ENCODE data around the gene TMEM131.

Gene TMEM131

DNA sequence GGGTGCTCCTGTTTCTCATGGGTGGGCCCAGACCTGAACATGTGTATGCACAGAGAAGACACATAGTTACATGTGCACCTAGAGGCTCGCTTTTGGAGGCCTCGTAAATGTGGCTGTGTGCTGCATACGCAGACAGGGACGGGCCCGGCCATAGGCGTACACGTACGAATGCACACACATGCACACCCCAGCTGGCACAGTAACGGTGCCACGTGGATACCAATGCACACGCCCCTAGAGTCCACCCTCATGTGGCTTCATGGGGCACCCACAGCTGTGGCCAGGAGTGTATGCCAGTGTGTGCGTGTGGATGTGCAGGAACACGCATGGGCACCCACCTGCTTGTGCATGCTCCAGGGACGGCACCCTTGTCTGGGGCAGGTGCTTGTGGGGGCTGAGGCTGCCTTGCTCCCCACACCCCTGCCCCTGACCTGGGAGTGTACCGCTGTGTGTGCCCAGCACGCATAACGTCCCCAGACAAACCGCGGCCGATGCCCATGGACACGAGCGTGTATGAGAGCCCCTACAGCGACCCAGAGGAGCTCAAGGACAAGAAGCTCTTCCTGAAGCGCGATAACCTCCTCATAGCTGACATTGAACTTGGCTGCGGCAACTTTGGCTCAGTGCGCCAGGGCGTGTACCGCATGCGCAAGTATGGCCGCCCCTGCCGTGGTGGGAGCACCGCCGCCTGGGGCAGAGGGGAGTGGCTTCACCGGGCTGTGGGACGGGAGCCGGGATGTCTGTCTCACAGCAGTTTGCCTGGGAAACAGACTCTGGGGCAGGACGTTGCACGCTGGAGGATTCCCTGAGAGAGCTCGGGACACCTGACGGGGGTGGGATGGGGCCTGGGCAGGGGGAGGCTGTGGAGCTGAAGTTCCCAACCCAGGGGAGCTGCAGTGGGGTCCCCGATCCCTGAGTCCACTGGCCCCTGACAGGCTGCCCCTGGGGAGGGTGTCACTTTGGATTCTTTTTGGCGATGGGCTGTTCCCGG, 261.4 kb downstream of the TMEM131 start:
- DNase-seq, result no peak

DNA sequence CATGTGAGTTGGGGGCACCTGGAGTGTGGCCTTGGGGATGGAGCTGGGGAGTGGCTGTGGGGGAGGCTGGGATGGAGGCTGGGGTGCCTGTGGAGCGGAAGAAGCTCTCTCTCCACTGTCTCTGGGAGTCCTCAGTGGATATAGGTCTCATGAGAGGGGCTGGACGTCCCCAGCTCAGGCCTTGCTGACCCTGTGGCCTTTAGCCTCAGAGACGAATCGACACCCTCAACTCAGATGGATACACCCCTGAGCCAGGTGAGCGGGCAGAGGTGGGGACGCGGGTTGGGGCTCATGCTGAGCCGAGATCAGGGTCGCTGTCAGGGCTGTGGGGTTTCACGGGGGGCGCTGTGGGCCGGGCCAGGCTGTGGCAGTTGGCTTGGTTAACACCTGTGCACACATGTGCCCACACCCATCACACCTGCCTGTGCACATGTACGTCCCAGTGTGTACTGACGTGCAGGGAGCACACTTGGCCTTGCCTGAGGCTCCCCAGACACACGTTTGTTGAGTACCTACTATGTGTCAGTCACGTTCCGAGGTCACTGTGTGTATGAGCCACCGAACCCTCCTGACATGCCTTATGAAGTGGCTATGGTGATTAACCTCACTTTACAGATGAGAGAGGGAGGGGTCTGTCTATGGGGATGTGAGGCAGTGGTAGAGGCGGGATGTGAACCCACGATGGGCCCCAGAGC, 262.3 kb downstream of the TMEM131 start:
- DNase-seq, result no peak

DNA sequence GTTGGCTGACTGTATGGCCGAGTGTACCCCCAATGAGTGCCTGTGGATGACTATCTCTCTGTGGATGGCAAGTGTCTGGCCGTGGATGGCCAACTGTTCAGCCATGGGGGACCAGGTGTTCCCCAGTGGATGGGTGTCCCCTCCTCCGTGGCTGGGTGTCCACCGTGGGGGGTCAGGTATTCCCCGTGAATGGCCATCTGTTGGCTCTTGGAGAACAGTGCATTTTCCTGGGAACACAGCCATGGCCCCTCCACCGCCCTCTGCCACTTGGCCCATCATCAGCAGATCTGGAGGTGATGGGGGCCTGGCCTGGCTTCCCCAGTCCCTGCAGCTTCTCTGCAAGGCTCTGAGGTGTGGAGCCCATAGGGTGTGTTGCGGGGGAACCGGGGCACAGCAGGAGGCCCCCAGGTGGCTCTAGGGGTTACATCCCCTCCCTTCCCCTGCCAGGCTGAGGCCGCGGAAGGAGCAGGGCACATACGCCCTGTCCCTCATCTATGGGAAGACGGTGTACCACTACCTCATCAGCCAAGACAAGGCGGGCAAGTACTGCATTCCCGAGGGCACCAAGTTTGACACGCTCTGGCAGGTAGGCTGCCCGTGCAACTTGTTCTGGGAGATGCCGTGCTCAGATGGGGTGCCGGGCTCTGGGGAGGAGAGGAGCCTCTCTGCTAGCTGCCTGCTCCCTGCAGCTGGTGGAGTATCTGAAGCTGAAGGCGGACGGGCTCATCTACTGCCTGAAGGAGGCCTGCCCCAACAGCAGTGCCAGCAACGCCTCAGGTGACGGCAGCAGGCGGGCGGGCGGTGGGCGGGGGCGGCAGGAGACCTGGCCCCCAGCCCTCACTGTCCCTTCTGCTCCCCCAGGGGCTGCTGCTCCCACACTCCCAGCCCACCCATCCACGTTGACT, 263.1 kb downstream of the TMEM131 start:
- no peak for DNase-seq

DNA sequence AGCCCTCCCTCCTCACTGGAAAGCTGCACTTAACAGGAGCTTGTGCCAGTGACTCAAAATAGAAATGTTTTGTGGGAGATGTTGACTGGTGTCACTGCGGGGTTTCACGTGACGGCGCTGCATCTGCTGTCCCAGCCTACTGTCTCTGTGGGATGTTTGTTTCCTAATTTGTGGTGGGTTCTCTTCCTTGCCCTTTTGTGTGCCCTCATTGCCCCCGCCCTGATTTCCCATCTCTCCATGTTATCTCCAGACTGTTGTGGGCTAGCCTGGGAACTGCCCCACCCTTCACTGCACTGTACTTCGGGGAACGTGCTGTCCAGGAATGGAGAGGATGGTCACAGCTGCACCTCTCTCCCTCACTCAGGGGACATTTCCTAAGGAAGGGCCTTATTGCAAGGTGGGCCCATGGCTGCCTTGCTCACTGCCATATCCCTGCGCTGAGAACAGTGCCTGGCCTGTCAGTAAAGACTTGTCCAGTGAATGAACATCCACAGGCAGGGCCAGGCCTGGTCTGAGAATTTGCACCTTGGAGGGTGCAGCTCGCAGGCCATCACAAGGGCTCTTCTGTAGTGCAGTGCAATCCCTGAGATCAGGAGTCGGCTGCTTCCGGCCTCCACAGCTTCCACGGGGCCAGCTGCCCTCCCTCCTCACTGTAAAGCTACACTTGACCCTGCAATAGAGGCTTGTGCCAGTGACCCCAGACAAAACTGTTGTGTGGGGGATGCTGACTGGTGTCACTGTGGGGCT, 264.3 kb downstream of the TMEM131 start:
- DNase-seq, result no peak

DNA sequence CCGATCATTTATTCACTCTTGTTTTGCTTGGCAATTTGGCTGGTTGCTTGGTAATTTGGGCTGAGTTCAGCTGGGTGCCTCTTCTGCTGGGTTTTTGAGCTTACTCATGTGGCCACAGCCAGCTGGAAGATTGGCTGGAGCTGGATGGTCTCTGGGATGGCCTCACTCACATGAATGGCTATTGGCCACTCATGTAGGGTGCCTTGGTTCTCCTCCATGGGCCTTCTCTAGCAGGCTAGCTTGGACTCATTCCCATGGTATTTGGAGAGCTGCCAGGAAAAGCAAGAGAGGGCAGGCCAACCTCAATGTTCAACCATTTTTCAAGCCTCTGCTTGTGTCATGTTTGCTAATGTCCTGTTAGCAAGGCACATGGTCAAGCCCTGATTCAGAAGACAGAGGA, 265.5 kb downstream of the TMEM131 start:
- DNase-seq, result no peak

DNA sequence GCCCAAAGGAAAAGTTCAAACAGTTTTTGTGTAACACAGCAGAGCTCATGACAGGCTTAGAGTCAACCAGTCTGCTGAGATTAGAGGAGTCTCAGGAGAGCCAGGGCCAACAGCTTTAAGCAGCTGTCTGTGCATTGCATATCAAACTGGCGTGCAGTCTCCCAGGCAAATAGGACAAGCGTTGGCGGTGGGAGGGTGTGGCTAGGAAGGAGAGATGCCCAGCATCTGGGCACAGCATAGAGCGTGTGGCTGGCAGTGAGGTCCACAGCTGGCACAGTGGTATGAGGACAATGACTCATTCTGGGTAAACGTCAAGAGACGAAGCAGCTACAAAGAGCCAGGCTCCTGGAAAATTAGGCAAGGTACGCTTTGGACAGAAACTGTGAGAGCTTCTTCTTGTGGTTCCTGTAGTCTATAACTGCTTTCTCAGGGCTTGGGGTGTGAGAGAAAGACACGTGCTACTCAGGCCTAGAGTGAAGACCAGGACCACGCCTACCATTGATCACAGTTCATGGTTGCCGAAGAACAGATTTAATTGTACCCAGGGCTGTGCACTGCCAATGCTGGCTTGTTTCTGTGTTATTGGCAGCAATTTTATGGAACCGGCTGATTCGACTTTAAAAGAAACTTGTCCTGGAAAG, 267.5 kb downstream of the TMEM131 start:
- no peak for DNase-seq

DNA sequence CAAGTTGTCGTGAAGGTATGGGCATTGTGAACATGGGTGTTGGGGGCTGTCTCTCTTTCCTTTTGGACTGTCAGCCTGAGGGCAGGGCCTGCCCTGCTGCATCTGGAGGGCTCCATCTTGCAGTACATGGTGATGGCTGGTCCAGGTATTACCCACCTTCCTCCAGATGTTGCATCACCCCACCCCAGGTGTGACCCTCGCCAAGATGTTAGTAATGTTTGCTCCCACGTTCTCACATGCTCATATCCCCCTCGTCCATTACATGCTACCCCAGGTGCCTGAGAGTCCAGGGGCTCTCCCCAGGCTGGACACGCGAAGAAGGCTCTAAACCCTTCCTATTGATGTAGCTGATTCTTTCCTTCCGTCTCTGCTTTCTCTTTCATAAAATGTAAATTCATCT, 268.5 kb downstream of the TMEM131 start:
- DNase-seq, result no peak

DNA sequence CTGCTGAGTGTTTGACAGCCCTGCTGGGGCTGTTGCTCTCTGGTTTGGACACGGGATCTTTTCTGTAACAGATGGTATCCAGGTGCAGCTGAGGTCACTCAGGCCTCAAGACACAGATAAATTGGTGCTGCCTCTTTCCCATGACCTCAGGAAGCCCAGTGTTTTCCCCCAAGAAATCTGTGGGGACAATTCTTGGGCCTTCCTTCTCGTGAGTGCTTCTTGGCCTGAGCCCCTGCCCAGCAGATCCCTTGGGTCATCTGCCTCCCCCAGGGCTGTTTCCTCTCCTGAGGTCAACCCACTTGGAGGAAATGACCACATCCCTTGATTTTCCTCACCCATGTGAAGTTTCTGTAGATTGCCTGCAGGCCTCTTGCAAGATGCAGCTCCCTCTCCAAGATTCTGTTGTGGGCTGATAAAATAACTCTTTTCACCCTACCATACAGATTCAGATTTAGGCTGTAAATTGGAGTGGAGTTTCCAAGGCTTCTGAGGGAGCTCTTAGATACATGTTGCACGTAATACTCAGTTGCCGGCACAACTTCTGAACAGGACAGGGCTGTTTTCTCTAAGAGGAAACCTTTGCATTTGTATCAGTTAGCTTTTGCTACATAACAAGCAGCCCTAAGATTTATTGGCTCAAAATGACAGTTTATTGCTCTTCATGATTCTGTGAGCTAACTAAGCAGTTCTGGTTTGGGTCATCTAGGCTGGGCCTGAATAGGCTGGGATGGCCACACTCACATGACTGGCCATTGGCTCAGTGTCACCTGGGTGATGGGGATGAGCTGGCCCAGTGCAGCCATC, 269.3 kb downstream of the TMEM131 start:
- no peak for DNase-seq

DNA sequence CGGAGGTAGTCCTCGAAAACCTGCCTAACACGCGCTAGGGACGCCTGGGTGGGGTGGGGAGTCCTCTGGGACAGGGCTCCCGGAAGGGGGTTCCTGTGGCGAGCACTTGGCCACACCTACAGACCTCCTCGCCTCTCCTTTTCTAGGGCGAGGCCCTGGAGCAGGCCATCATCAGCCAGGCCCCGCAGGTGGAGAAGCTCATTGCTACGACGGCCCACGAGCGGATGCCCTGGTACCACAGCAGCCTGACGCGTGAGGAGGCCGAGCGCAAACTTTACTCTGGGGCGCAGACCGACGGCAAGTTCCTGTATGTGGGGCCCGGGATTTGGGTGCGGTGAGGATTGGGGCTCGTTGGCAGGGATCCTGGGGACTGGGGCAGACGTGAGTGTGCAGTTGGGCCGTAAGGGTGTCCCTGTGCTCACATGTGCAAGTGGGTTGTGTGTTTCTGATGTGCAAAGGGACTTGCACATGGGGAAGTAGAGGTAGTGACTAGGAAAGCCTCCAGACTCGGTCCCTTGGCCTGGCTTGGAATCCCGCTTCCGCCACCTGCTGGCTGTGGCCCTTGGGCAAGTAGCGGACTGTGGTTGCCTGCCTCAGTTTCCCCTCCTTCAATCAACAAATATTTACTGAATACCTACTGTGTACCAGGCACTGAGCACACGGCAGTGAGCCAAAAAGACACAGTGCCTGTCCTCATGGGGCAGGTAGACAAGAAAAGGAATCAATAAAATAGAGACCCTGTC, 270.6 kb downstream of the TMEM131 start:
- no peak for DNase-seq

DNA sequence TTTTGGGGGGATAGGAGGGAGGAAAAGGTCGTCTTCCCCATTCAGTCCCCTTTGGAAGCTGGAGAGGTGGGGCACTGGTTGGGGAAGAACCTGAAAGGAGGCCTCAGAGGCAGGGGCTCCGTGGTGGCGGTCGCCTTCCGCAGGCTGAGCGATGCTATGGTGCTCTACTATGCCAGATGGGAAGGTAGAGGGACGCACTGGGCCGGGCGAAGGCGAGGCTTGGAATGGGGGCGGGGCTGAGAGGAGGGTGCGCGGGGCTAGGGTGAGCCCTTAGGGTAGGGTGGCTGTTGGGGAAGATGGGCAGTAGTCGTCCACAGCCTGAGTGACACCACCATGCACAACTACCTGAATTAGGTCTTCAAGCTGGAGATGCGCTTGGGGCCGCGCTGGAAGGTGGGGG, 271.2 kb downstream of the TMEM131 start:
- no peak for DNase-seq

DNA sequence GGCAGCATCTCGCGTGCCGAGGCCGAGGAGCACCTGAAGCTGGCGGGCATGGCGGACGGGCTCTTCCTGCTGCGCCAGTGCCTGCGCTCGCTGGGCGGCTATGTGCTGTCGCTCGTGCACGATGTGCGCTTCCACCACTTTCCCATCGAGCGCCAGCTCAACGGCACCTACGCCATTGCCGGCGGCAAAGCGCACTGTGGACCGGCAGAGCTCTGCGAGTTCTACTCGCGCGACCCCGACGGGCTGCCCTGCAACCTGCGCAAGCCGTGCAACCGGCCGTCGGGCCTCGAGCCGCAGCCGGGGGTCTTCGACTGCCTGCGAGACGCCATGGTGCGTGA, 271.7 kb downstream of the TMEM131 start:
- no peak for DNase-seq

DNA sequence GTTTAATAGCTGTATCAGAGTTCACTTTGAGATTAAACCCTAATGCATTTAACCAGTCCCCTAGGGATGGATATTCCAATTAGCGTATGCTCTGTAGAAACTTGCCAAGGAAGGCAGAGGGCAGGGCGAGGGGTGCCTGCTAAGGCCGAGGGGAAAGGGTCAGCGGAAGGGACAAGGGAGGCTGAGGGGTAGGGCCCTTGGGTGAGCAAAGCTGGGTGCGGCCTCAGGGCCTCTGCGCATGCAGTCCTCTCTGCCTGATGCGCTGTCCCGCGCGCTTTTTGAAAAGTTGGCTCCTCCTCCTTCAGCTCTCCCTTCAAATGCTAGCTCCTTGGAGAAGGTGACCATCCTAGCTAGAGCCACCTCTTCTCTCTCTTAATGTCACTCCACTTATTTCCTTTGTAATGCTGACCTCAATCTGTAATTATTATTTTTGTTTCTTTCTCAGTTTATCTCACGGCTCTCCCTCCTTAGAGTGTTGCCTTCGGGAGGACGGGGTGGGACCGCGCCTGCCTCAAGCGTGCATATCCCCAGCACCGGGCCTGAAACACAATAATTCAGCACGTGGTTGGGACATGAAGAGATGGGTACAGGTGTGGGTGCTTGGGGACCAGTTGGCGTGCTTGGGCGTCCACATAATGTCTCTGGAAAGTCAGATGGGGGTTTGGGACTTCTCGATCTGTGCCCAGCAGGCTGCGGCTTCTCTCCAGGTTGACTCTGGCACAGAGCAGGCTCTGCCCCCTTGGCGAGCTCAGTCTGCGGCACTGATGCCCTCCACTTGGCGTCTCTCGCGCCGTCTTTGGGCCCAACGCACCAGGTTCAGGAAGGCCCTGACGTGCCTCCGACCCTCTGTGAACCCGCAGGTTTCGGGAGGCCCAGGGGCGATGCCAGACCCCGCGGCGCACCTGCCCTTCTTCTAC, 272.3 kb downstream of the TMEM131 start:
- DNase-seq, result no peak

DNA sequence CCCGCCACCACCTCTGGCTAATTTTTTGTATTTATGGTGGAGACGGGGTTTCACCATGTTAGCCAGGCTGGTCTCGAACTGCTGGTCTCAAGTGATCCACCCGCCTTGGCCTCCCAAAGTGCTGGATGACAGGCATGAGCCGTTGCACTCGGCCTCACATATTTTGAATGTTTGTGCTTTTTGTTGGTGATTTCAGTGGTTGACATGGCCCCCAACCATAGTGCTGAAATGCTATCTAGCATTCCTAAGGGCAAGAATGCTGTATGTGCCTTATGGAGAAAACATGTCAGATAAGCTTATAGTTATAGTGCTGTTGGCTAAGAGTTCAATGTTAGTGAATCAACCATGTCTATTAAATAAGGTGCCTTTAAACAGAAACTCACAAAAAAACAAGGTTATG, 273.5 kb downstream of the TMEM131 start:
- no peak for DNase-seq

DNA sequence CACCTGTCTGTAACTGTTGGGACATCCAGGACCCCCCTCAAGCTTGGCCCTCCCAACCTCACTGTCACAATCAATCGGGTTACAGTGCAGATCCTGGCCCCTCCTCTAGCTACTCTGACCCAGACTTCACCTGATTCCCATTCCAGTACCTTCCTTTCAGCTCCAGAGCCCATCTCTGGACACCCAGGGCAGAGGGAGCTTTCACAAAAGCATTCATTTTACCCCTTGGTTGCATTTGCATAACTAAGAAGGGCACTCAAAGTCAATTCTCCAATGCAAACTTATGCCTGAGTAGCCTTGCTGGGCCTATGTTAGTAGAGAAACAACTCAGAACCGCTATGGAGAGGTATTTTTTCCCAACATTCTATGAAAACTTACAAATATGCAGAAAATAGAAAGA, 275.0 kb downstream of the TMEM131 start:
- no peak for DNase-seq

DNA sequence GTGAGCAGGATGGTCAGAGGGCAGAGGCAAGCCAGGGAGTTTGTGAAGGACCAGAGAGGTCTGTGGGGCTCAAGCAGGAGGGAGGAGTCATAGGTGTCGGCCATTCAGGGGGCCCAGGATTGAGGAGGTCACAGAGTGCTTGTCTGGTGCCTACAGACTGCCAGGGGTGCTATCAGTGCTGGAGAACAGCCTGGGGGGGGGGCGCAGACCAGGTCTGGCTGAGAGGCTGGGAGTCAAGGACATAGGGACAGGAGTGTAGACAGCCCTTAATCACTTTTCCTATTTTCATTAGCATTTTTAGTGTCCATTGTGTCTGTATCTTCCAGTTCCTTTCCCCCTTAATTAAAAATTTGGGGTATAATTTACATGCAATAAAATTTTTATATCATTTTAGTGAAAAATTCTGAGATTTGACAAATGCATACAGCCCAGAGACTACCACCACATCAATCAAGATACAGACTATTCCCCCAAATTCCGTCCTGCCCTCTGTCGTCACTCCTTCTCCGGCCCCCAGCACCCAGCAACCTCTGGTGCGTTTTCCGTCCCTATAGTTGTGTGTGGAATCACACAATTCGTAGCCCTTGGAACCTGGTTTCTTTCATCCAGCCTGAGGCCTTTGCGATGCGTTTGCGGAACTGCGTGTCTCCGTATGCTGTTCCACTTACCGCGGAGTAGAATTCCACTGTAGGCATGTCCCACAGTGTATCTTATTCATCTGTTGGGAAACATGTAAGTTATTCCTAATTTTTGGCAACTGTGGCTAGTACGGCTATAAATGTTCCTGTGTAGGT, 276.2 kb downstream of the TMEM131 start:
- no peak for DNase-seq

DNA sequence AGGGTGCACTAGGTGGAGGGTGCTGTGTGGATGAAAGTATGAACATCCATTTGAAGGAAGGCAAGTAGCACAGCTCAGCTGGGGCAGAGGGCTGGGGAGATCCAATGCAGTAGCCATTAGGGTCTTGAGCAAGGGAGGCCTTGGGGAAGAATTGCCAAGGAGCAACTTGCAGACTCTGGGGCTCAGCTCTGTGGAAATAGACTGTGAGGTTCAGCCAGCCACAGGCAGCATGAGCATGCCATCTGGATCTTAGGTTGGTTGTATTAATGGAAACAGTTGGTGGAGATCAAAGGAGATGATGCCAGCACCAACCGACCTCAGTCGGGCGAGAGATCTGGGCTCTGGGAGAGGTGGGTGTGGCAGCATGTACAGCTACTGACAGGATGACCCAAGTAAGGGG, 276.8 kb downstream of the TMEM131 start:
- DNase-seq, result no peak

DNA sequence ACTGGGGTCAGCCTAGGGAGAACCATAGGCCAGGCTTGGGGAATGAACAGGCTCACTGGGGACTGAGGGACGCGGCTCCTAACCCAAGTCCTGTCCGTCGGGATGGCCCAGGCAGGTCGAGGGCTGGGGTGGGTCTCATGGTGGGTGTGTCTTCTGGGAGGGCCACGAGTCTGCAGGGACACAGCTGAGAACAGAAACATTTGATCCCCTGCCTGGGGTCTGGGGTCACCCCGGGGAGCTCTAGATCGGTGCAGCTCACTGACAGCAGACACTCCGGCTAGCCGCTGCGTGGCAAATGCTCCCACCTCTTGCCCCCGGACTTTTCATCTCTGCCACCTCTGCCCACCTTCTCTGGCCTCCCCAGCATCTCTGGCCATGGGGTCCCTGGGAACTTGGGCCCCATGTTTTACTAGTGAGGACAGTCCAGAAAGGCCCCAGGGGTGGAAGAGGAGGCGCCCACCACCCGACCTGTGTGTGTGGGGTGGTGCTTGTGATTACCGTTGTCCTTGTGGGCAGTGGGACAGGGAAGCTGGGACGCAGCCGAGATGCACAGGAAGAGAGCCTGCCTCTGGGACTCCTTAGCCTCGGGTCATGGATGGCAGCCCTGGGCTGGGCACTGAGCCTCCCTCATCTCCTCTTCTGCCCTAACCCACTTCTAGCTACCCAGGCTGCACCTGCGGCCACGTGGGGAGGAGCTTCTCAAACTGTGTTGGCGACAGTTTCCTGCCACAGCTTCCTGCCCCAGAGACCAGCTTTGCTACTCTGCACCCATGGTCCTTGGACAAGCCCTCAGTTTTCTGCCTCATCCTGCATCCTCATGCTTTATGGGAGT, 277.5 kb downstream of the TMEM131 start:
- no peak for DNase-seq

DNA sequence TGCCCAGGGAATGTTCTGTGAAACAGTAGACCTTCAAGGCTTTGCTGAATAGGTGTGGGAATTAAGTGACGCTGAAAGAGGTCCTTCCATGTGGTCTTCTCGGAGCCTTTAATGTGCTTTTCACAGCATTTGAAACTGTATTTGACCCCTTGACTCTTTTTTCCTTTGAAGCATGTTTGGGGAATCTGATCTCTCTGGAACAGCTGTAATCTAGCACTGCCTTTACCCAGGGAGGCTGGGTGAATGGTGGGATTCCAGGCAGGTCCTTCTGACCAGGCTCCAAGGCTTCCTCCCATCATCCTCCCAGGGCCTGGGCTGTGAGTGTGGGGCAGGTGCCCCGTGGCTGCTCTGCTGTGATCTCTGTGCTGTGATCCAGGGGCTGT, 278.1 kb downstream of the TMEM131 start:
- DNase-seq, result no peak

All from NCI-H187 treated with DMSO at 0.1 percent for 48 hours (cell line).